ENCODE data around the gene CBARP.

Gene CBARP

DNA sequence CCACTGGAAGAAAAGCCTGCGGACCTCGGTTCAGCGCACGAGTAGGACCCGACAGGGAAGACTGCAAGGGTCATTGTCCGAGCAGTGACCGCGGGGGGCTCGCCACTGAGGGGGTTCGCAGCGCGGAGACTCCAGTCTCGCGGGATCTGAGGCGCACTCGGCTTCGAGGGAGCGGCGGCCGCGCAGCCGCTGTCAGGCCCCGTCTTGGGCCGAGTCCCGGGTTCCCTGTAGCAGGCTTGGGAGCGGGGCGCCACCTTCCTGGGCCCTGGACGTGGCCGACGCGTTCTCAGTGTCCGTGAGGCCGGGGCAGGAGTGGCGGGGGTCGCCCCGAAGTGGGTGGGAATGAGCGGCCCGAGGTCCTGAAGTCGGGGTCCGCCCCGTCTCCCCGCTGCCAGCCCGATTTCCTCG lies 37.1 kb upstream of the CBARP start:
- Histone ChIP-seq H3K27me3 (ENCODE audit: control insufficient read depth, insufficient read depth, low read length, poor library complexity, severe bottlenecking) (no peaks in the 10 kb centered on the region), H3K4me3 (ENCODE audit: insufficient read depth, low read depth, low read length) (peak overlapping the region; percentile 47), H3K4me1 (ENCODE audit: control insufficient read depth, insufficient read depth, low read length) (peaks cover 31% of the 10 kb centered on the region), H3K27ac (ENCODE audit: insufficient read depth, low read depth, low read length, poor library complexity, severe bottlenecking) (peak overlapping the region; percentile 96), H3K9me3 (ENCODE audit: control insufficient read depth, low read length) (no peaks in the 10 kb centered on the region), H3K36me3 (ENCODE audit: control insufficient read depth, insufficient read depth, low read length) (peaks cover 35% of the 10 kb centered on the region)
- 58% methylated on average over 44 of the region's 44 CpGs for WGBS, 2 experiments

DNA sequence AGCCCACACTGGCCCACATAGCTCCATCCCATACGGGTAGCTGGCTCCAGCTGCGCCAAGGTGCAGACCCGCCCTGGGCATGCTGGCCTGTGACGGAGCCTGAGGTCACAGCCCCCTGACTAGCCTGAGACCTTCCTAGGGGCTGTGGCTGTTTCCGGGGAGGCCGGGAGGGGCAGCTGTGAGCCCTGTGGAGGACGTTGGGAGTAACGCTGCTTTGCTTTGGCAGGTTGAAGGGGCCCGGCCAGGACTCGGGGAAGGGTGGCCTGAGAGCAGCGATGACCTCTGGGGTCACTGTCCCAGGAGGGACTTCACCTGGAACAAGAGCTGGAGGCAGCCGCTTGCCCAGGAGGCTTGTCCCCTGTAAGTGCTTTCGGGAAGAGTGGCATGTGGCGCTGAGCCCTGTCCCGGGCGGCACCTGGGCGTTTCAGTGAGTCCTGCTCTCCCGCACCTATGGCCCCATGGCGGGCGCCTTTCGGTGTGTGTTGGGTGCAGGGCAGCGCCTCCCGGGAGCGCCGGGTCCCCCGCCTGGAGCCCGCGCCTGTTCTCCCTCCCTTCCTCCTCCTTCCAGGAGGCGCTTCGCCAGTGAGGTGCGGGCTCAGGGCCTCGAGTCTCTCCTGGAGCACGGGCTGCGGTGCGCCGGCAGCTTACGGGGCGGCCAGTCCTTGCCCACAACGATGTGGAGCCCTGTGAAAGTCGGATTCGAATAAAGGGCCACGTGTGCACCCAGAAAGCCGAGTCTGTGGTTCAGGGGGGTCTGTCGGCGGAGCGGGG lies 36.5 kb upstream of the CBARP start:
- Histone ChIP-seq H3K27ac (ENCODE audit: insufficient read depth, low read depth, low read length, poor library complexity, severe bottlenecking) (peak overlapping the region; percentile 96), H3K36me3 (ENCODE audit: control insufficient read depth, insufficient read depth, low read length) (peaks cover 35% of the 10 kb centered on the region), H3K9me3 (ENCODE audit: control insufficient read depth, low read length) (no peaks in the 10 kb centered on the region), H3K27me3 (ENCODE audit: control insufficient read depth, insufficient read depth, low read length, poor library complexity, severe bottlenecking) (no peaks in the 10 kb centered on the region), H3K4me1 (ENCODE audit: control insufficient read depth, insufficient read depth, low read length) (peaks cover 31% of the 10 kb centered on the region), H3K4me3 (ENCODE audit: insufficient read depth, low read depth, low read length) (peak overlapping the region; percentile 47)
- WGBS, 2 experiments = 92 to 93% methylated on average over 46 of the region's 46 CpGs

DNA sequence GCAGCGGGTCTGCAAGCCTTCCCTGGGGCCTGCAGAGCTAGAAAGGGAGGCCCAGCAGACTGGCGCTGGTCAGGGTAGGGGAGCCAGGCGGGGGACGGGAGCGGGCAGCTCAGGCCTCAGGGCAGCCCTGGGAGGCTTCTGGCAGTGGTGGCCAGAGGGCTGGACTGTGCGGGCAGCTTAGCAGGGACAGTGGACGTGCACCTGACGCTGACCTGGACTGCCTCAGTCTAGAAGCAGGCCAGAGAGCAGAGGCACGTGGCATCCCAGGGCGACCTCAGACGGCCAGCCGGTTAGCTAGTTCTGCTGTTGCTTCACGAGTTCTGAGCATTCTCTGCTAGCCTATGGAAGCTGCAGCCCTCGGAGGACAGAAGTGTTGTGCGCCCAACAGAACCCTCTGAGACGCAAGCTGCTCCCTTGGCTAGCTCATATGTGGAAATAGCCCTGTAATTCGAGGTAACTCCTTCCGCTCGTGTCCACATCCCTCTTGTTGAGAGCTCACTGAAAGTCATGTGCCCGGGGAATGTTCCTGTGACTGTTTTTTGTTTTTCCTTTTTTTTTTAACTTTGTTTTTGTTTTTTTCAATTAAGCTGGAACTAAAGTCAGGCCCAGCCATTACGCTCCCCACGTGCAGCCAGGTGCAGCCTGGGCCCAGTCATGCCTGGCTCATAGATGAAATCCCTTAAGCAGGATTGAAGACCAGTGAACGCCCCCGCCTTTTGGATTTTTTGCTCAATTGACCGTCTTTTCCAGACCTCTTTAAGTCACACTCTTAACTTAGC lies 35.6 kb upstream of the CBARP start:
- H3K4me3 ChIP-seq (ENCODE audit: insufficient read depth, low read depth, low read length) = no peak overlapping the region
- no peaks in the 10 kb centered on the region for H3K9me3 ChIP-seq (ENCODE audit: control insufficient read depth, low read length)
- 94 to 95% methylated on average over 25 of the region's 25 CpGs for WGBS, 2 experiments
- H3K27ac ChIP-seq (ENCODE audit: insufficient read depth, low read depth, low read length, poor library complexity, severe bottlenecking) = peak overlapping the region; percentile 39
- peaks cover 35% of the 10 kb centered on the region for H3K4me1 ChIP-seq (ENCODE audit: control insufficient read depth, insufficient read depth, low read length)
- H3K27me3 ChIP-seq (ENCODE audit: control insufficient read depth, insufficient read depth, low read length, poor library complexity, severe bottlenecking) = peaks cover under 1% of the 10 kb centered on the region
- peaks cover 35% of the 10 kb centered on the region for H3K36me3 ChIP-seq (ENCODE audit: control insufficient read depth, insufficient read depth, low read length)

DNA sequence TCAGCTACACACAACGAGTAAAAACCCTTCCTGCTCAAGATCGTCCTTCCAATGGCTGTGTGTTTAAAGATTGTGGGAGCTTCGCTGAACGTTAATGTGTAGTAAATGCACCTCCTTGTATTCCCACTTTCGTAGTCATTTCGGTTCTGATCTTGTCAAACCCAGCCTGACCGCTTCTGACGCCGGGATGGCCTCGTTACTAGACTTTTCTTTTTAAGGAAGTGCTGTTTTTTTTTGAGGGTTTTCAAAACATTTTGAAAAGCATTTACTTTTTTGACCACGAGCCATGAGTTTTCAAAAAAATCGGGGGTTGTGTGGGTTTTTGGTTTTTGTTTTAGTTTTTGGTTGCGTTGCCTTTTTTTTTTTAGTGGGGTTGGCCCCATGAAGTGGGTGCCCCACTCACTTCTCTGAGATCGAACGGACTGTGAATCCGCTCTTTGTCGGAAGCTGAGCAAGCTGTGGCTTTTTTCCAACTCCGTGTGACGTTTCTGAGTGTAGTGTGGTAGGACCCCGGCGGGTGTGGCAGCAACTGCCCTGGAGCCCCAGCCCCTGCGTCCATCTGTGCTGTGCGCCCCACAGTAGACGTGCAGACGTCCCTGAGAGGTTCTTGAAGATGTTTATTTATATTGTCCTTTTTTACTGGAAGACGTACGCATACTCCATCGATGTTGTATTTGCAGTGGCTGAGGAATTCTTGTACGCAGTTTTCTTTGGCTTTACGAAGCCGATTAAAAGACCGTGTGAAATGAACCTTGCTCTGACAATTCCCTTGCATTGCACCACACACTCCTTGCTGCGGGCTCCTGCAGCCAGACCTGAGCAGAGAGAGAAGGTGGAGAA lies 34.8 kb upstream of the CBARP start:
- H3K4me1 ChIP-seq (ENCODE audit: control insufficient read depth, insufficient read depth, low read length) = peaks cover 44% of the 10 kb centered on the region
- peaks cover 9% of the 10 kb centered on the region for H3K27me3 ChIP-seq (ENCODE audit: control insufficient read depth, insufficient read depth, low read length, poor library complexity, severe bottlenecking)
- no peaks in the 10 kb centered on the region for H3K9me3 ChIP-seq (ENCODE audit: control insufficient read depth, low read length)
- peak overlapping the region; percentile 28 for H3K27ac ChIP-seq (ENCODE audit: insufficient read depth, low read depth, low read length, poor library complexity, severe bottlenecking)
- 95 to 97% methylated on average over 33 of the region's 33 CpGs for WGBS, 2 experiments
- peaks cover 35% of the 10 kb centered on the region for H3K36me3 ChIP-seq (ENCODE audit: control insufficient read depth, insufficient read depth, low read length)
- no peak overlapping the region for H3K4me3 ChIP-seq (ENCODE audit: insufficient read depth, low read depth, low read length)

- H3K4me3 ChIP-seq (ENCODE audit: insufficient read depth, low read depth, low read length) = no peak overlapping the region
- H3K4me1 ChIP-seq (ENCODE audit: control insufficient read depth, insufficient read depth, low read length) = peaks cover 49% of the 10 kb centered on the region
- H3K27me3 ChIP-seq (ENCODE audit: control insufficient read depth, insufficient read depth, low read length, poor library complexity, severe bottlenecking) = peaks cover 16% of the 10 kb centered on the region
- H3K36me3 ChIP-seq (ENCODE audit: control insufficient read depth, insufficient read depth, low read length) = peaks cover 31% of the 10 kb centered on the region
- H3K9me3 ChIP-seq (ENCODE audit: control insufficient read depth, low read length) = no peaks in the 10 kb centered on the region
- H3K27ac ChIP-seq (ENCODE audit: insufficient read depth, low read depth, low read length, poor library complexity, severe bottlenecking) = no peak overlapping the region
- WGBS, 2 experiments = 95 to 96% methylated on average over 37 of the region's 37 CpGs
Measured at GRCh38 chr19:1271528-1272422, 34.0 kb upstream of the CBARP start.

DNA sequence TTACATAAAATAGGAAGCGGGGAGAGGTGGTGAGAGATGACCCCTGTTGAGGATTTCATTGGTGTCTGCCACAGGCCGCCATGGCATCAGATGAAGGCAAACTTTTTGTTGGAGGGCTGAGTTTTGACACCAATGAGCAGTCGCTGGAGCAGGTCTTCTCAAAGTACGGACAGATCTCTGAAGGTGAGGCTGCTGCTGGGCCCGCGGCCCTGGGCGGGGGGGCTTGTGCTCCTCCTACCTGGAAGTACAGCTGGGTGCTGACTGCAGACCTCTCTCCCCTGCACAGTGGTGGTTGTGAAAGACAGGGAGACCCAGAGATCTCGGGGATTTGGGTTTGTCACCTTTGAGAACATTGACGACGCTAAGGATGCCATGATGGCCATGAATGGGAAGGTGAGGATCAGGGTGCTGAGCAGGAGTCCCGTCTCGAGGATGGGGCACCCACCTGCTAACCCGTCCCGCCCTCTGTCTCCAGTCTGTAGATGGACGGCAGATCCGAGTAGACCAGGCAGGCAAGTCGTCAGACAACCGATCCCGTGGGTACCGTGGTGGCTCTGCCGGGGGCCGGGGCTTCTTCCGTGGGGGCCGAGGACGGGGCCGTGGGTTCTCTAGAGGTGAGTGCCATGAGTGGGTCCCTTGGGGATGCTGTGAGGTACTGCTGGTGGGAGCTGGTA lies 33.2 kb upstream of the CBARP start:
- peaks cover 31% of the 10 kb centered on the region for H3K36me3 ChIP-seq (ENCODE audit: control insufficient read depth, insufficient read depth, low read length)
- no peak overlapping the region for H3K27ac ChIP-seq (ENCODE audit: insufficient read depth, low read depth, low read length, poor library complexity, severe bottlenecking)
- WGBS, 2 experiments = 95 to 96% methylated on average over 26 of the region's 26 CpGs
- H3K27me3 ChIP-seq (ENCODE audit: control insufficient read depth, insufficient read depth, low read length, poor library complexity, severe bottlenecking) = peaks cover 16% of the 10 kb centered on the region
- peaks cover 43% of the 10 kb centered on the region for H3K4me1 ChIP-seq (ENCODE audit: control insufficient read depth, insufficient read depth, low read length)
- no peaks in the 10 kb centered on the region for H3K9me3 ChIP-seq (ENCODE audit: control insufficient read depth, low read length)
- H3K4me3 ChIP-seq (ENCODE audit: insufficient read depth, low read depth, low read length) = peak overlapping the region; percentile 68

GRCh38 chr19:1270213-1270853 lies 32.5 kb upstream of the CBARP start:
- H3K9me3 ChIP-seq (ENCODE audit: control insufficient read depth, low read length) = no peaks in the 10 kb centered on the region
- peak overlapping the region; percentile 97 for H3K27ac ChIP-seq (ENCODE audit: insufficient read depth, low read depth, low read length, poor library complexity, severe bottlenecking)
- H3K36me3 ChIP-seq (ENCODE audit: control insufficient read depth, insufficient read depth, low read length) = peaks cover 31% of the 10 kb centered on the region
- peaks cover 46% of the 10 kb centered on the region for H3K4me1 ChIP-seq (ENCODE audit: control insufficient read depth, insufficient read depth, low read length)
- H3K4me3 ChIP-seq (ENCODE audit: insufficient read depth, low read depth, low read length) = peak overlapping the region; percentile 68
- 62 to 66% methylated on average over 8 of the region's 8 CpGs for WGBS, 2 experiments
- peaks cover 16% of the 10 kb centered on the region for H3K27me3 ChIP-seq (ENCODE audit: control insufficient read depth, insufficient read depth, low read length, poor library complexity, severe bottlenecking)

GRCh38 chr19:1269478-1270212 lies 31.8 kb upstream of the CBARP start:
- peak overlapping the region; percentile 97 for H3K27ac ChIP-seq (ENCODE audit: insufficient read depth, low read depth, low read length, poor library complexity, severe bottlenecking)
- no peaks in the 10 kb centered on the region for H3K9me3 ChIP-seq (ENCODE audit: control insufficient read depth, low read length)
- peak overlapping the region; percentile 68 for H3K4me3 ChIP-seq (ENCODE audit: insufficient read depth, low read depth, low read length)
- peaks cover 51% of the 10 kb centered on the region for H3K4me1 ChIP-seq (ENCODE audit: control insufficient read depth, insufficient read depth, low read length)
- H3K36me3 ChIP-seq (ENCODE audit: control insufficient read depth, insufficient read depth, low read length) = peaks cover 31% of the 10 kb centered on the region
- 1% methylated on average over 64 of the region's 64 CpGs for WGBS, 2 experiments
- peaks cover 16% of the 10 kb centered on the region for H3K27me3 ChIP-seq (ENCODE audit: control insufficient read depth, insufficient read depth, low read length, poor library complexity, severe bottlenecking)
